HG02938 (cell line): ENCODE data around the gene WDFY3.

Source experiments
- ATAC-seq: cut with Tn5 transposase; IDR thresholded peaks from one replicate; pipeline ENCODE4 v1.9.1; 2021; ENCODE audit warnings: mild to moderate bottlenecking, moderate library complexity; ENCODE audit not compliant: unreplicated experiment

Gene WDFY3

DNA sequence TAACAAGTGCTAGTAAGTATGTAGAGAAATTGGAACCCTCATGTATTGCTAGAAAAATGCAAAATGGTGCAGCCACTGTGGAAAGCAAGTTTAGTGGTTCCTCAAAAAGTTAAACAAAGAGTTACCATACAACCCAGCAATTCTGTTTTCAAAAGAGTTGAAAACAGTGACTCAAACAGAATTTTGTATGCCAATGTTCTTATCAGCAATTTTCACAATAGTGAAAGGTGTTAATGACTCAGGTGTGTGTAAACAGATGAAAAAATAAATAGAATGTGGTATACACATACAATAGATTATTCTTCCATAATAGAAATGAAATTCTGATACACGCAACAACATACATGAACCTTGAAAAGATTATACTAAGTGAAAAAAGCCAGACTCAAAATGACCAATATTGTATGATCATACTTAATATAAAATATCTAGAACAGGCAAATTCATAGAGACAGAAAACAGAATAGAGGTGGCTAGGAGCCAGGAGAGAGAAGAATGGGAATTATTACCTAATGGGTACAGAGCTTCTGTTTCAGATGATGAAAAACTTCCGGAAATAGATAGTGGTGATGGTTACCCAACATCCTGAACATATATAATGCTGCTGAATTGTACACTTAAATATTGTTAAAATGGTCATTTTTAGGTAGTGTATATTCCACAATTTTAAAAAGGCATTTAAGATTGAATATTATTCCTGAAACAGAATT, 51.6 kb downstream of the WDFY3 start:
- no peak for ATAC-seq

DNA sequence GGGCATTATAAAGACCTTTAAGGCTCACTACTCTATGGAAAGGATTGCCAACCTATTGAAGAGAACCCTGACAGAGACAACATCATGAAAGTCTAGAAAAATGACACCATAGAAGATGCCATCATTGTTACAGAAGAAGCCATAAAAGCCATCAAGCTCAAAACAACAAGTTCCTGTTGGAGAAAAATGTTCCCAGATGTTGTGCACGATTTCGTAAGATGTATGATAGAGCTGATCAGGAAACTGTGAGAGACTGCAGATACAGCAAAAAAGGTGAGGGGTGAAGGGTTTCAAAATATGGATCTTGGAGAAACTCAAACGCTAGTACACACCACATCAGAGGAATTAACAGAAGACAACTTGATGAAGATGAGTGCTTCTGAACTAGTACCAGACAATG, 53.3 kb downstream of the WDFY3 start:
- no peak for ATAC-seq

DNA sequence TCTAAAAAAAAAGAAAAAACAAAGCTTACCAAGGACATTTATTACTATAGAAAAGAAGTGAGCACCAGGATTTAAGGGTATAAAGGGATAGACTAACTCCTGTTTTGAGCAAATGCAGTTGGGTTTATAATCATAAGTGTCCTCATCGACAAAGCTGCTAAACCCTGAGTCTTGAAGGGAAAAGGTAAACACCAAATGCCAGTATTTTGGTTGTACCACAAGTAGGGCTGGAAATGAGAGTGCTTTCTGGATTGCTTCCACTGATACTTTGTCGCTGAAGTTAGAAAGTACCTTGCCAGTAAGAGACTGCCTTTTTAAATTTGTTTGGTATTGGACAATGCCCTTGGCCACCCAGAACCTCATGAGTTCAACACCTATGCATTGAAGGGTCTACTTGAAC, 53.7 kb downstream of the WDFY3 start:
- ATAC-seq = no peak

DNA sequence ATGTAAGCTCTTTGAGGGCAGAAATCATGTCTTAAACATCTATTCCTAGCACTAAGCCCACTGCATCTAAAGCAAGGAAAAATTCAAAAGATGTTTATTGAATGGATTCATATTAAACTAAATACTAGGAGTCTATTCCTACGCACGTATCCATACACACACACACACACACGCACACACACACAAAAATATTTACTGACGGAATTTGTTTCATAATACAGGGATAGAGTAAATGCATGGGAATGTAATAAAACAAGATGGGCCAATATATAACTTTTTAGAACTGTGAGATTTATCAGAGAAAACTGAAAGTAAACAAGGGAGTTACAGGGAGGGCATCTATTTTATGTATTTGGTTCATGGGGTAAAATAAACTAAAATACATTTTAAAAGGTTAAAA, 57.6 kb downstream of the WDFY3 start:
- ATAC-seq = no peak

DNA sequence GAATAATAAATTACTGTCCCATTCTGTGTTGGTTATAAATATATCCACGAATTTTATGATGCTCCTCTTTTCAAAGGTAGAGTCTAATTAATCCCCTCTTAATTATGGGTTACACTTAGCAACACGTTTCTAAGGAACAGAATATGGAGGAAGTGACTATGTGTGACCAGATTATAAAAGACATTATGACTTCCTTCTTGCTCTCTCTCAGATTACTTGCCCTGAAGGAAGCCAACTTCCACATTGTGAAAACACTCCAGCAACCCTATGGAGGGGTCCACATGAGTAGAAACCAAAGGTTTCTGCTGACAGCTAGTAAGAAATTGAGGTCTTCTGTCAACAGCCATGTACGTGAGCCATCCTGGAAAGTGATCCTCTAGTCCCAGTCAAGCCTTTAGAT, 59.3 kb downstream of the WDFY3 start:
- no peak for ATAC-seq

DNA sequence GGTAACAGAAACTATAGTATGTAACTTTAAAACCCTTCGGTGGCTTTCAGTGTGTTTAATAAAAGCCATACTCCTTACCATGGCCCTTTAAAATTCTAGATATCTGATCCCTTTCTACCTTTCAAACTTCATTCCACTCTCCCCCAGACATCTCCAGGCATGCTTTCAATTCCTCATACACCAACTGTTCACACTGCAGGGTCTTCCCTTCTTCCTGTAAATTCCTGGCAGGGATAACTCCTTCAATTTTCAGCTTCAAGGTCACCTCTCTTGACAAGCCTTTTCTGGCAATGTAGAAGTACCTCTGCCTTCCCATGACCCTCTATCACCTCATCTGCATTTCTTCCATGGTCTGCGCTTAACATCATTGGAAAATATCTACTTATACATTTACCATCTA, 60.8 kb downstream of the WDFY3 start:
- no peak for ATAC-seq

DNA sequence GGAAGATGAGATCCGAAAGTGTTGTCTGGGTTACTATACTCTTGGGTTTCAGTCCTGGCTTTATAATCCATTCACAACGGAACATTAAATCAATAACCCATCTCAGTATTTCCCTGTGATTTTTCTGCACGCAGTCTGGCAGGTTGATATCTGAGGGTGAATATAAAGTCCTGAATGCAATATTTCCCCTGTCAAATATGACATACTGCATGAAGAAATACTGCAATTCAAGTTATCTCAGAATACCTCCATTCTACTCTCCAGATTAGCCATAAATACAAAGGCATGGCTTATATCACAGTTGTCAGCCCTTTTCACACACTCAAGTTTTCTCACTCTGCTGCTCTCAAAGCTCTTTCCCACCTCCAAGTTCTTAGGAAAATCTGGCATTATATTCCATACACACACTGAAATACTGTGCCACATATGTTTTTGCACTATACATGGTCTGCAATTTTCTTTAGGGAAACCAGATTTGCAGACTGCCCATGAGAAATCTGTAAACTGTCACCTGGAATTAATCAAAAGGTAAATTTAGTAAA, 64.7 kb downstream of the WDFY3 start:
- no peak for ATAC-seq

DNA sequence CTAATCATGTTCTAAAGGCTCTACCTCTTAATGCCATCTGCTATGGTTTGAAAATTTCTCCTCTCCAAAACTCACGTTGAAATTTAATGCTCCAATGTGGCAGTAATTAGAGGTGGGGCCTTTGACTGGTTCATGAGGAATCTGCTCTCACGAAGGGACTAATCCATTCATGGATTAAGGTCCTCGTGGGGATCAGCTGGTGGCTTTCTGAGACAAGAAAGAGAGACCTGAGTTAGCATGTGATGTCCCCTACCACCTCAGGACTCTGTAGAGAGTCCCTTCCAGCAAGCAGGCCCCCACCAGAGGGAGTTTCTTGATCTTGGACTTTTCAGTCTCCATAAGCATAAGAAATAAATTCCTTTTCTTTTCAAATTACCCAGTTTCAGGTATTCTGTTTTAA, 65.3 kb downstream of the WDFY3 start:
- ATAC-seq = no peak

DNA sequence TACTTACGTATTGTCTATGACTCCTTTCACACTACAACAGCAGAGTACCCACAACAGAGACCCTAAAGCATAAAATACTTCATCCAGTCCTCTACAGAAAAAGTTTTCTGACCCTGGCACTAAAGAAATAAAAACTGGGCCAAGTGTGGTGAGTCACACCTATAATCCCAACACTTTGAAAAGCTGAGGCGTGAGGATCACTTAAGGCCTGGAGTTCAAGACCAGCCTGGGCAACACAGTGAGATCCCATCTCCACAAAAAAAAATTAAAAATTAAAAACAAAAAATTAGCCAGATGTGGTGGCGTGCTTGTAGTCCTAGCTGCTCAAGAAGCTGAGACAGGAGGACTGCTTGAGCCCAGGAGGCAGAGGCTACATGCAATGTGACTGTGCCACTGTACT, 66.9 kb downstream of the WDFY3 start:
- ATAC-seq = no peak

DNA sequence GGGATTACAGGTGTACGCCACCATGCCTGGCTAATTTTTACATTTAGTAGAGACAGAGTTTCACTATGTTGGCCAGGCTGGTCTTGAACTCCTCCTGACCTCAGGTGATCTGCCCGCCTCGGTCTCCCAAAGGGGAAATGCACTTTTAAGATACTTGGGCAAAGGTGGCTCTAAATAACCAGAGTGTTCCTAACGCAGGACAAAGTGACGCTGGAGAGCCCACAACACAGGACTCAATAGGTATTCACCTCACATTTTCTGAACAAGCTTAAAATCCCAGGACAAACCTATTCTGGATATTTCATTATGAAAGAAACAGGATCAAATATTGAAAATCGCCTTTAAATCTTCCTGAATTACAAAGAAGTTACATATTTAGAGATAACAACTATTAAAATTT, 69.0 kb downstream of the WDFY3 start:
- no peak for ATAC-seq

DNA sequence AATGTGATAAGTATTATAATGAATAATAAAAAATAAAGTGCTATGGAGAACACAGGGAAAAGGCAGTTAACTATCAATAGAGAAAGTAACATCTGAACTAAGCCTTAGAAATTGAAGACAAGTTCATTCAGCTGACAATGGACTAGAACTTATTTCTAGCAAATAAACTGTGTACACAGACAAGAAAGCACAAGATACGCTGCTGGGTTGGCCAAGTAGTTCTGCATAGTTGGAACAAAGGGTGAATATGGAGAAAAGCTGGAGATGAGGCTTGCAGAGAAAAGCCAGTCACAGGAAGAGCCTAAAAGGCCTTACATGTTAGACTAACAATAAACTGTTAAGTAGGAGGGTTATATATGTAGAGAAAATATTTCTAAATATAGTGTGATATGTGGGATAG, 71.2 kb downstream of the WDFY3 start:
- no peak for ATAC-seq

DNA sequence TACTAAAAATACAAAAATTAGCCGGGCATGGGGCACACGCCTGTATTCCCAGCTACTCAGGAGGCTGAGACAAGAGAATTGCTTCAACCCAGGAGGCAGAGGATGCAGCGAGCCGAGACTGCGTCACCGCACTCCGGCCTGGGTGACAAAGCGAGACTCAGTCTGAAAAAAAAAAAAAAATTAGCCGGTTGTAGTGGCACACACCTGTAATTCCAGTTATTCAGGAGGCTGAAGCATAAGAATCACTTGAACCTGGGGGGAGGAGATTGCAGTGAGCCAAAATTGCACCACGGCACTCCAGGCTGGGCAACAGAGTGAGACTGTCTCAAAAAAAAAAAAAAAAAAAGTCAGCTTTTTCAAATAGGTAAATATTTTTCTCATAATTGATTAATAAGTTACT, 71.9 kb downstream of the WDFY3 start:
- no peak for ATAC-seq

DNA sequence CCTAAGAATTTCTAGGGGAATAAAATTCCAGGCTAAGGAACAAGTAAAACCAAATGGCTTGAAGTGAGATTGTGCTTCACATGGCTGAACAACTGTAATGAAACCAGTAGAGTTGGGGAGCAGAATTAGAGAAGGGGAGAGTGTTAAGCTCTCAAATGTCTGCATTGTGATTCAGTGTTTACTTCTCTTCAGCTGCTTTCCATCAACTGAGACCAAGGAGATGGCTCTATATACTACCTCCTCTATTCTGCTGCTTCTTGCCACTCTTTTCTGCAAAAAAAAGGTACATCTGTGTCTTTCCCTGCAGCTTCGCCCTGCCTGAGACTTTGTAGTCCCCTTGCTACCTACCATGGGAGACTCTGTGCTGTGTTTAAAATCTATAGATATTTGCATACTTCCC, 73.5 kb downstream of the WDFY3 start:
- no peak for ATAC-seq

DNA sequence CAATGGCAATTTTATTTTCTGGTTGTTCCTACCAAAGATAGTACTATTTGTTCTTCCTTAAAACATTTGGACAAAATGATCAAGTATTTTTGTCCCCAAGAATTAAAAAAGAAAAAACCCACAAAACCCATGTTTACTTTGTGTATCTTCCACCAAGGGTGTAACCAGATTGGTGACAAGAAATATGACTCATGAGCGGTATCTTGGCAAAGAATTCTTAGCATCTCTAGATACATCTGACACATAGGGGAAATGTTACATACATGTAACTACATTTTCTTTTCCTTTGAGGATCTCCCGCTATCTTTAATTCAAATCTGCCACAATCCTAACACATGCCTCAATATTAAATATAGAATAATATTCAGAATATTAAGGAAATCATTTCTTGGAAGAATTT, 78.7 kb downstream of the WDFY3 start:
- ATAC-seq = no peak

DNA sequence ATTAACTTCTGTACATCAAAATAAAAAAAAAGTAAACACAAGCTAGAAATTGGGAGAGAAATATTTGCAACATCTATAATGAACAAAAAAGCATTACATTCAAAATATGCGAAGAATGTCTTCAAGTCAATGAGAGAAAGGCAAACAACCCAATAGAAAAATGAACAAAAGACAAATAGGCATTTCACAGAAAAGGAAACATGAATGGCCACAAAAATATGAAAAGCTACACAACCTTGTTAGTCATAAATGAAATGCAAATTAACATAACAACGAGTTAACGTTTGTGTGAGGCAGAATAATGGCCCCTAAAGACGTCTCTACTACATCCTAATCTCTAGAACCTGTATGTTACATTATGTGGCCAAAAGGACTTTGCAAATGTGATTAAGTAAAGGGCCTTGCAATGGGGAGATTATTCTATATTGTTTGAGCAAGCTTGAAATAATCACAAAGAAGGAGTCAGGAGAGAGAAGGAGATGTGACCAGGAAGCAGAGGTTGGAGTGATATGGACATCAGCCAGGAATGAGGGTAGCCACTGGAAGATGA, 86.8 kb downstream of the WDFY3 start:
- ATAC-seq = no peak

DNA sequence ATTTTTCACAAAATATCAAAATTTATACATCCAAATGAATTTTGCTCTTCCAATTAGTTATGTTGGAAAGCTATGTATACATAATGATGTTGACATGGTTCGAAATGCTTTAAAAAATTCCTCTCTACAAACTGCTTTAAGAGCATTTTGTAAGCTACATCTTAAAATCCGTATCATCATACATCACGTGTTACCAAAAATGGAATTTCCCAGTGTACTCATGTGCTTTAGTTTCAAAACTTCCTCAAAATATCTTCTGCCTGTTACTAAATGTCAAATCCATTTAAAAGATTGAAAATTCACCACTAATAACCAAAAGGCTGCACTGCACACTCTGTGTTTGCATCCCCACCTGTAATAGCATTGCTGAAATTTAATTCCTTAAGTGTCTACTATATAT, 87.9 kb downstream of the WDFY3 start:
- ATAC-seq = no peak

DNA sequence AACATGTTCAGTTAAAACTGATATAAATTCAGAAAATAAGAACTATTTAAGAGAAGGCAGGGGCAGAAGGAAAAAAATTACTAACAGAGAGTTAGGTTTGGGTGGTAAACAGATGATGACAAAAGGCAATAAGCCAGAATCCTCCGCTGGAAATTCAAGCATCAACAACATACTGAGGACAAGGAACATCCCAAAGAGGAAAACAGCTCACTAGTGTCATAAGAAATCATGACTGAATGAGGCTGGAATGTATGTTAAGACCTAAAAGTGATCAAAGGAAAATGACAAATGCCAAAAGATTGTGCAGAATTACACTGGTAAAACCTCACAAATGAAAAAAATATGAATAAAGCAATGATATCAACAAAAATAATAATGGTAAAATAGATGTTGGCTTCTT, 88.4 kb downstream of the WDFY3 start:
- ATAC-seq = no peak

DNA sequence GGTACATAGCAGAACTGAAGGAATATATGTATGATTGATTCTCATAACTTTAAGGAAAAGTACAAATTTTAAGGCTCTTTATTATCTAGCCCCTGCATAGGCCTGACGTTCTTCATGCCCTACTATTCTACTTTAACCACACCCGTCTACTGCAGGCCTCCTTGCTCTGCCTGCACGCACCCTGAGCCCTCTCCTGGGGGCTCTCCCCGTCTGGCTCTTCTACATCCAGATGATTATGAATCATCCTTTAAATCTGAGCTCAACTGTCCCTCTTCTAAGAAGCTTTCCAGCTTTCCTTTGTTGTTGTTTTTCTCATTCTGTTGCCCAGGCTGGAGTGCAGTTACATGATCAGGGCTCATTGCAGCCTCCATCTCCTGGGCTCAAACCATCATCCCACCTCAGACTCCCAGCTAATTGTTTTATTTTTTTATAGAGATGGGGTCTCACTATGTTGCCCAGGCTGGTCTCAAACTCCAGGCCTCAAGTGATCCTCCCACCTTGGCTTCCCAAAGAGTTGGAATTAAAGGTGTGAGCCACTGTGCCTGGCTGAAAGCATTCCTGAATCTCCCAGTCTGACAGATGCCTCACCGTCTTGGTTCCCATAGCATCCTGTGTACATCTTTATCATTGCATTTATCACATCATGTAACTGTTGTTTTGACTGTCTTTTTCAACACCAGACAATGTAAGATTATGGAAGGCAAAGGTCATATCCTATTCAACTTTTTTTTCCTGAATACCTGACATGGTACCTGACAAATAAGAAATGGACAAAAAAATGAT, 89.2 kb downstream of the WDFY3 start:
- ATAC-seq = no peak

DNA sequence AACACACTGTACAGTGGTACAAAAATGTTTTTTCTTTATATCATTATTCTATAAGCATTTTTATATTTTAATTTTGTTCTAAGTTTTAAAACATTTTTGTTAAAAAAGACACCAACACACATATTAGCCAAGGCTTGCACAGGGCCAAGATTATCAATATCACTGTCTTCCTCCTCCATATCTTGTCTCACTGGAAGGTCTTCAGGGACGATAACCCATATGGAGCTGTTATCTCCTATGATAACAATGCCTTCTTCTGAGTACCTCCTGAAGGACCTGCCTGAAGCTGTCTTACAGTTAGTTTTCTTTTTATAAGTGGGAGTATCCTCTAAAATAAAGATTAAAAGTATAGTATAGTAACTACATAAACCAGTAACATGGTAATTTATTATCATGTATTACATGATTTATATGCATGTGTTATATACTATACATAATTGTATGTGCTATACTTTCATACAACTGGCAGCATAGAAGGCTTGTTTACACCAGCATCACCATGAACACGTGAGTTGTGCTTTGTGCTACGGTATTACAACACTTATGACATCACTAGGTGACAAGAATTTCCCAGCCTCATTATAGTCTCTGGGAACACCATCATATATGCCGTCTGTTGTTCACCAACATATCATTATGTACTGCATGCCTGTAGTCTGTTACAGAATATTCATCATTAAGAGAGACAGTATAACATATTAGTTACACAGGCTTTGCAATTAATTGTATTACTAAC, 90.7 kb downstream of the WDFY3 start:
- ATAC-seq = no peak

DNA sequence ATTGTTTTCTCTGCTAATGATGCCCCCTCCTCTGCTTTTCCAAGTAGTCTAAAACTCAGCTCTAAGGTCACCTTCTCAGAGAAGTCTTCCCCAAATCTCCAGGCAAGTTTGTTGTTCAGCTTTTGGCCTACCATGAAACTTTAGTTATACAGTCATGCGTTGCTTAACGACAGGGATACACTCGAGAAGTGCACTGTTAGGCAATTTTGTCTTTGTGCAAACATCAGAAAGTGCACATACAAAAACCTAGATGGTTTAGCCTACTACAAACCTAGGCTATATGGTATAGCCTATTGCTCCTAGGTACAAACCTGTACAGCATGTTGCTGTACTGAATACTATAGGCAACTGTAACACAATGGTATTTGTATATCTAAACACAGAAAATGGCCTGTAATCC, 91.9 kb downstream of the WDFY3 start:
- ATAC-seq = no peak

DNA sequence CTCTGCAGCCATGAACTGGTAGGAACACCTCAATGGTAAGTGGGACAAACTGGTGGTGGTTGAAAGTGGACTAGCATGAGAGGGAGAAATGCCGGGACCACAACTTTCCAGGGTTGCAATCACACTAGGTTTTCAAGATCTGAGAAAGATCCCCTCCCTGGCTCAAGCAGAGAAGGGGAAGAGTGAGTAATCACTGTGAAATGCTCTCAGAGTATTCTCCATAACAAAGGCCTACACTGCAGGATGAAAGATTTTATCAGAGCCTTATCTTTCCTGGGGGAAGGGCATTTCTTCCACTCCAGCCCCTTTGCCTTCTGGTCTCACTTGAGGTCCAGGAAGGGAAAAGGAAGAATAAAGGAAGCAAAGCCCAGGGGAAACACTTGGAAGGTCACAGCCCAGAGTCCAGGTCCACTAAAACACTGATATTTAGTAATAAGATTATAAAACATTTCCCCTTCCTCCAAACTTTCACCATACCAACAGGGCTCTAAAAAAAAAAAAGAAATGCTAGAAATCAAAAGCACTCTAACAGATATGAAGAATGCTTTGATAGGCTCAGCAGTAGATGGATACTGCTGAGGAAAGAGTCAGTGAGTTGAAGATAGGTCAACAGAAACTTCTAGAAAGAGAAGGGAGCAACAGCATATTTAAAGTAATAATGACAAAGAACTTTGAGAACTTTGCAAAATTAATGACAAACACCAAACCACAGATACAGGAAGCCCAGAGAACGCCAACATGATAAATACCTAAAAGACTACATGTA, 95.9 kb downstream of the WDFY3 start:
- no peak for ATAC-seq
